ENCODE data around the gene SPI1.

Gene SPI1

GRCh38 chr11:47406896-47407745 is 28.8 kb upstream of the SPI1 start:
- no peak for FAIRE-seq

GRCh38 chr11:47403571-47403970 is 25.2 kb upstream of the SPI1 start:
- no peak for FAIRE-seq

DNA sequence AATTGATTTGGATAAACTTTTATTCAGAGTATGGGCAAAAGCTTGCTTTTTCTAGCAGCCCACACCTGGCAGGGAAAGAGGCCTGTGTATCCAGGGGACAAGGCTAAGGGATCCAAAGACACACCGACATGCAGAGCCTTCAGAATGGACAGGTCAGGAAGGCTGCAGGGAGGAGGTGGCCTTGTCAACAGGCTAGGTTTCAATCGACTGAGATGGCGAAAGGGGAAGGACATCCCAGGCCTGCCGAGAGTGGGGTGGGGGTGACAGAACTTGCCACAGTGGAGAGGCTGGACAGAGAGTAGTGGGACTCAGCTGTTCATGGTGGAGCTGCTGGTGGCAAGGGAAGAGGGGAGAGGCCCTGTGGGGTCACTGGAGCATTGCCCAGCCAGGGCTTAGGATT is 24.8 kb upstream of the SPI1 start:
- FAIRE-seq: no peak

DNA sequence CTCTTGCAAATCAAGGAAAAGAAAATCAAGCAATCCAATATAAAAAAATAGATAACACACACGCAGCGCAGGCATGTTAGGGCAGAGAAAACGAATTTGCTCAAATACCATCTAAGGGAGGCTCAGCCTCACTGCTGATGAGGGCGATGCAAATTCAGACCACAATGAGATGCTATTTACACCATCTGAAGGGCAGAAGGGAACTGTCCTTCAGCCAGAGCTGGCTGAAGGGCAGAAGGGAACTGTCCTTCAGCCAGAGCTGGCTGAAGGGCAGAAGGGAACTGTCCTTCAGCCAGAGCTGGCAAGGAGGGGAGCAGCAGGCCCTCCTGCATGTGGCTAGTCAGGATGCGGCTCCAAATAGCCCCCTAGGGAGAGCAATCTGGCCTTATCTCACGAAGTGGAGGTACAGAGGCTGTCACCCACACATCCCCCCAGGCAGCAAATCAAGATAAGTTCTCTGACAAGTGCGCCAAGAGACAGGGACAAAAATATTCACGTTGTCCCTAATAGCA is 22.5 kb upstream of the SPI1 start:
- FAIRE-seq: no peak

DNA sequence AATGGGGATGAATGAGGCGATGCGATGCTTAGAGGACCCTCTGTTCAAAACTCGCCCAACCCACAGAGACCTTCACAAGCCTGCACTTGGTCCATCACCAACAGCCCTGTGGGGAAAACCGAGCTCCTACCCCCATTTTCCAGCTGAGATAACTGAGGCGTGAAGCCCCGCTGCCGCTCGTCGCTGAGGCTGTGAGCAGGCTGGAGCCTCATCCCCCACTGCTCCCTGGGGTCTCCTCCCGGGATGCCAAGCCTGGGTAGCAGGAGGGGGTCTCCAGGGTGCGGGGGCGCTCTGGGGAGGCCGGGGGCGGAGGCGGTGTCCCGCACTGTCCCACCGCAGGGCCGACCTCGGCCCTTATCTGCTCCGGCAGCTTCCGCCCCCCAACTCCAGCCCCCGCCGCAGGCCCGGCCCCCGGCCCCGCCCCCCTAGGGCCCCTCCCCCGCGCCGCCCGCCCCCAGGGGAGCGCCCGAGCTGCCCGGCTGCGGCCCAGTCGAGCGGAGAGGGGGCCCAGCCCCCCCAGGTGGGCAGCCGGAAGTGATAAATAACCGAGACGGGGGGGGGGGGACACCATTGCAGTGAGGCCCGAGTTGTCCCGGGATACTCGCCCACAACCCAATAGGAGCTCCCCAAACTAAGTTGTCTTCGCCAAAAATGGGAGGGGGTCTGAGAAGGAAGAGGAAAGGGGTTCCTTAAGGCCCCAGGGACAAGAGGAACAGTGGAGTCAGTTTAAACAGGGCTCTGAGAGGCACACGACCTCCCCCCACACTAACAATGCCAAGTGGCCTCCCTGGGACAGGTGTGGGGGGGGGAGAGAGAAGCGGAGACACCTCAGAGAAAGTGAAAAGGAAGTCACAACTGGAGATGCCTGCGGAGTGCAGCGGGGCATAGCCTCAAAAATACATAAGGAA is 21.8 kb upstream of the SPI1 start:
- no peak for FAIRE-seq

GRCh38 chr11:47398551-47398950 is 20.2 kb upstream of the SPI1 start:
- no peak for FAIRE-seq

DNA sequence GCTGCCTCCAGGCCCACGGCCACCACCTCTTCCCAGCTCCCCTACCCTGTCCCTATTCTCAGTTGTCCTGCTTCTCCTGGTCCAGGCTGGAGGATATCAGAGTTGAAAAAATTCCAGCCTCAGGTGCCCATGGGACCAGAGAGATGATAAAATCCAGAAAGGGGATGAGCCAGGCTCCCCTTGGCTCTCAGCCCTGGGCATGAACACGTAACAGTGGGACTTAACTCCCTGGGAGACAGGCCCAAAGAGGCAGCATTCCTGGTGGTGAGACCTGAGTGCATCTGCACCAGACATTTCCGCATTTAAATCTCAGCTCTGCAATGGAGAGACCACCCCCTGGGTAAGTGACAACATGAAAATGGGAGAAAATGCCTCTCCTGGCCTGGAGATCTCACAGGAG is 19.7 kb upstream of the SPI1 start:
- FAIRE-seq: no peak

- FAIRE-seq: no peak
These were observed 17.6 kb upstream of the SPI1 start for GRCh38 chr11:47396049-47396320.

- FAIRE-seq: no peak
These were observed 17.1 kb upstream of the SPI1 start for GRCh38 chr11:47395223-47396048.

- no peak for FAIRE-seq
These were observed 16.2 kb upstream of the SPI1 start for GRCh38 chr11:47394322-47395222.

GRCh38 chr11:47394050-47394321 is 15.6 kb upstream of the SPI1 start:
- FAIRE-seq: no peak

DNA sequence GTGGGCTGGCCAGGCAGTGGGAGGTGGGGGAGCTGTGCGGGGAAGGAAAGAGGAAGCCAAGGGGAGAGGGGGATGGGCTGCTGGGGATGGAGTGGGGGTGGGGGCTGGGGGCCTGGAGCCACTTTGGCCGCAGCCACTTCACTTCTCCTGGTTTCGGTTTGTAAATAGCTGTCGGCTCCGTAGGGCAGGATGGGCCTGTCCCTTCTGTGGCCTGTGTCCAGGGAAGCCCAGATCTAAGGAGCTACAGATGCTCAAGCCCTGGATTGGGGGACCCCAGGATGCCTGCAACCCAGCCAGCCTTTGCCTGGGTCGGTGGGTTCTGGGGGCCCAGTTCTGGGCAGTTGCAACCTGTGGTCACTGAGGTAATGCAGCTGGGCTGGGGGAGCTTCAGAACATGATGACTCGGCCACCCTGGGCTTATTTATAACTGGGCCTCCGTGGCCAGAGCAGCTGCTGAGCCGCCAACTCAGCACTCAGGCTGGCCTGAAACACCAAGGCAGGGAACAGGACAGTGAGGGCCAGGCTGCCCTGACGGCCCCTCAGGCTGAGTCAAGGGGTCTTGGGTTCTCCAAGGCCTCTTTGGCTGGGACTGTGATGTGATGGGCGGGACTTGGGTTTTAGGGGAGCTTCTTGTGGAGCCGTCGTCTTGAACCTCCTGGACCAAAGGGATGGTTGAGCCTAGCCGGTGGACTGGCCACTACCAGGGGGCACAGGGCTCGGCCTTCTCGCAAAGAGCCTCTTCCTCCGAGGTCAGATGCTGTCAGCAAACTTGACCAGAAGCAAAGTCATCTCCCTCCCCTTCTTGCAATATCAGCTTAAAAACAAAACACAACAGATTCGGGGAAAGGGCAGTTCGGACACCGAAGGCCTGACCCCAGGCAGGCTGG is 15.1 kb upstream of the SPI1 start:
- FAIRE-seq: no peak

- FAIRE-seq: no peak
These were observed 14.3 kb upstream of the SPI1 start for GRCh38 chr11:47392546-47393162.

DNA sequence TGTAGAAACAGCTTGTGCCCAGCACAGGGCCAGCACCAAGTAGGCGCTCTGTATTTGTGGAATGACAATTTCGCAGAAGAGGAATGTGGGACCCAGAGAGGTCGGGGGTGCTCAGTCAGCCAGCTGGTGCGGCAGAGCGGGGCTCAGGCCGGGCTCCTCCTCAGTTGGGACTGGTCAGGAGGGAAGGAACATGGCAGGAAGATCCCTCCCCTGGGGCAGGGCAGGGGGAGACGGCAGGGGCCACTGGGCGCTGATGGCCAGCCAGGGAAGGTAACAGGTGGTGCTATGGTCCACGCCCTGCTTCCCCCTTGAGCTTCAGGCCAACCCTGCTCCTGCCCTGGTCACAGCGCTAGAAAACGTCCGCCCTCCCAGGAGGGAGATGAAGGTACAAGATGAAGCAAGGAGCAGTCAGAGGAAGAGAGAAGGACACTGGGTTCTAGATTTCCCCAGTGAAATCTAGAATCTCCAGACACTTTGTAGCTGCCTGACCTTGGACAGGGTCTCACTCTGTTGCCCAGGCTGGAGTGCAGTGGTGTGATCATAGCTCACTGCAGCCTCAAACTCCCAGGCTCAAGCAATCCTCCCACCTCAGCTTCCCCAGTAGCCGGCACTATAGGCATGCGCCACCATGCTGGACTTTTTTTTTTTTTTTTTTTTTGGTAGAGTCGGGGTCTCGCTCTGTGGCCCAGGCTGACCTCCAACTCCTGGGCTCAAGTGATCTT is 13.5 kb upstream of the SPI1 start:
- FAIRE-seq: no peak

DNA sequence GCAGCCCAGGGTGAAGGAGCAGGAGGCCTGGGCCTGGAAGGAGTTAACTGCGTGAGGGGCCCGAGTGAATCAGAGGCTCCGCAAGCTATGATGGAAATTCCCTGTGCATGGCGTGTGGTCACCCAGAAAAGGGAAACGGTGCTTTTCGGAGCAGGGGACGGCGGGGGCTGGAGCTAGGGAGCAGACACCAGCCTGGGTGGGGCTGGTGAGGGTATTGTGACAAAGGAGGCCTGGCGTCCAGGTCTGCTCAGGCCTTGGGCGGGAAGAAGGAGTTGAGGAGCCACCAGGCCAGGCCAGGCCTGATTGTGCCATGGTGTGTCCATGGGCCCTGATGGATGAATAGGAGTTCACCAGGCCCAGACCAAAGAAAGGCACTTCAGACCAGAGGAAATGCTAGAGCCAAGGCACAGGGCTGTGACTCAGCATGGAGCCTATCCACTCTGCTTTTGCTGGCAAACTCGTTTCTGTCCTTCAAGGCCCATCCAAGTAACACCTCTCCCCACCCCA is 12.8 kb upstream of the SPI1 start:
- FAIRE-seq: no peak

- no peak for FAIRE-seq
These were observed 12.0 kb upstream of the SPI1 start for GRCh38 chr11:47390422-47390760.

GRCh38 chr11:47389577-47390421 is 11.5 kb upstream of the SPI1 start:
- FAIRE-seq: no peak

- FAIRE-seq: no peak
These were observed 10.6 kb upstream of the SPI1 start for GRCh38 chr11:47388697-47389576.

Data from colon (tissue), 2 donors.